Measurements from ENCODE around the gene CREB5. TPM values are rescaled to one million over a fixed set of nuclear protein-coding genes. Genes with fewer than 3 reads are reported as not detected.

The CREB5 gene
- total RNA-seq, 1 experiment from 2014 or later = 0.49 TPM

- H3K9me3 ChIP-seq (ENCODE audit: control insufficient read depth in 1 of 2, insufficient read depth in 1 of 2, low read depth in 1 of 2, low read length in 2 of 2) = no peaks in the 10 kb centered on the region
- peak overlapping the region; percentile 67 for H2AFZ ChIP-seq (ENCODE audit: low read depth, low read length, poor library complexity, severe bottlenecking)
- intact Hi-C loops (cut with micrococcal nuclease) = no loop called here
- TF ChIP-seq JUND (IDR thresholded peaks at IDR 0.05) (no peak), ELF1 (IDR thresholded peaks at IDR 0.05; ENCODE audit: borderline replicate concordance, low read depth) (no peak)
- no peak for DNase-seq (ENCODE audit: low read depth, low spot score)
- H4K20me1 ChIP-seq (ENCODE audit: insufficient read depth) = no peaks in the 10 kb centered on the region
- H3K9me2 ChIP-seq (ENCODE audit: insufficient read depth) = no peaks in the 10 kb centered on the region
- H3K4me1 ChIP-seq (ENCODE audit: control insufficient read depth in 1 of 2, insufficient read depth in 2 of 2, low read length in 2 of 2) = peaks cover 9 to 13% of the 10 kb centered on the region in 2 experiments
- H3K9ac ChIP-seq (ENCODE audit: low read length) = no peak overlapping the region
- ChIA-PET POLR2A (no interaction called here), CTCF (interaction anchor here (1.1 kb wide), 1 partner anchor 15 kb away, joined by 3 read pairs; no protein-coding TSS in a partner anchor), RAD21 (ENCODE audit: low non-redundant PET in 1 of 2, low total read pairs in 2 of 2, uncharacterized antibody in 2 of 2, unreplicated experiment in 2 of 2) (no interaction called here)
- peak; percentile 20 for ATAC-seq
- no peaks in the 10 kb centered on the region for H3K36me3 ChIP-seq (ENCODE audit: control insufficient read depth in 1 of 2, insufficient read depth in 2 of 2, low read length in 2 of 2)
- no peak overlapping the region for H3K27ac ChIP-seq (ENCODE audit: low read depth, low read length)
- BruUV-seq (replicated peaks) = no TSS peak
- H3K4me3 ChIP-seq (replicated peaks in 1 of 2; ENCODE audit: low read depth in 1 of 2, low read length in 2 of 2) = no peak overlapping the region
- peaks cover 7% of the 10 kb centered on the region; the same call in 1 of the 2 replicates for H3K27me3 ChIP-seq (ENCODE audit: insufficient read depth, low read length)
- H3K4me2 ChIP-seq (ENCODE audit: low read length) = peak overlapping the region; percentile 35
- H3K79me2 ChIP-seq (ENCODE audit: insufficient read depth, low read length) = no peaks in the 10 kb centered on the region
These were observed 337.3 kb downstream of the CREB5 start for GRCh38 chr7:28749638-28750037.

- no peak overlapping the region for H3K4me2 ChIP-seq (ENCODE audit: low read length)
- no peaks in the 10 kb centered on the region for H3K36me3 ChIP-seq (ENCODE audit: control insufficient read depth in 1 of 2, insufficient read depth in 2 of 2, low read length in 2 of 2)
- H3K4me1 ChIP-seq (ENCODE audit: control insufficient read depth in 1 of 2, insufficient read depth in 2 of 2, low read length in 2 of 2) = peaks cover 9 to 13% of the 10 kb centered on the region in 2 experiments
- H3K79me2 ChIP-seq (ENCODE audit: insufficient read depth, low read length) = no peaks in the 10 kb centered on the region
- no TSS peak for BruUV-seq (replicated peaks)
- intact Hi-C loops (cut with micrococcal nuclease) = no loop called here
- no peaks in the 10 kb centered on the region for H3K27me3 ChIP-seq (ENCODE audit: insufficient read depth, low read length)
- RAD21 ChIA-PET (ENCODE audit: low non-redundant PET in 1 of 2, low total read pairs in 2 of 2, uncharacterized antibody in 2 of 2, unreplicated experiment in 2 of 2) = no interaction called here
- ATAC-seq (no peak), DNase-seq (ENCODE audit: low read depth, low spot score) (no peak)
- no peak overlapping the region for H3K9ac ChIP-seq (ENCODE audit: low read length)
- H3K9me2 ChIP-seq (ENCODE audit: insufficient read depth) = no peaks in the 10 kb centered on the region
- H2AFZ ChIP-seq (ENCODE audit: low read depth, low read length, poor library complexity, severe bottlenecking) = no peak overlapping the region
- H3K9me3 ChIP-seq (ENCODE audit: control insufficient read depth in 1 of 2, insufficient read depth in 1 of 2, low read depth in 1 of 2, low read length in 2 of 2) = no peaks in the 10 kb centered on the region
- no peak overlapping the region for H3K4me3 ChIP-seq (replicated peaks in 1 of 2; ENCODE audit: low read depth in 1 of 2, low read length in 2 of 2)
- no peaks in the 10 kb centered on the region for H4K20me1 ChIP-seq (ENCODE audit: insufficient read depth)
- H3K27ac ChIP-seq (ENCODE audit: low read depth, low read length) = no peak overlapping the region
- no peak for TF ChIP-seq FOSL1 (IDR thresholded peaks at IDR 0.05; ENCODE audit: low read depth)
- TF ChIP-seq POLR2A (IDR thresholded peaks at IDR 0.05; ENCODE audit: borderline replicate concordance, extremely low read depth, insufficient read depth, insufficient read length) = no peak
- TF ChIP-seq ATF3 (IDR thresholded peaks at IDR 0.05) = no peak
- TF ChIP-seq MAX (IDR thresholded peaks at IDR 0.05) = no peak
- no peak for TF ChIP-seq CTCF (IDR thresholded peaks at IDR 0.05 in 2 of 3, conservative IDR thresholded peaks at IDR 0.05 in 1 of 3; ENCODE audit: borderline replicate concordance in 1 of 3, insufficient read depth in 1 of 3, low read depth in 2 of 3, low read length in 2 of 3)
- TF ChIP-seq SRF (IDR thresholded peaks at IDR 0.05; ENCODE audit: low read depth) = no peak
- CTCF ChIA-PET = no interaction called here
- POLR2A ChIA-PET = no interaction called here
These were observed 338.7 kb downstream of the CREB5 start for GRCh38 chr7:28750981-28751380.
